Uterus (tissue), 2 donors: ENCODE measurements around the gene CA12.

Experiments used
- POLR2A ChIP-seq, 2 donors: fragments of 450-650 bp; IDR thresholded peaks; one replicate each; pipeline ENCODE4 v1.6.1; 2016; ENCODE audit warnings: antibody characterized with exemption in 2 of 2, mild to moderate bottlenecking in 1 of 2, moderate library complexity in 1 of 2
- TF ChIP-seq, protein P1 (sequence below), 4 experiments: fragments of 200-600 bp in 2 of 4; fragments of 450-650 bp in 2 of 4; sonication (generic) in 2 of 4; IDR thresholded peaks; one replicate each; pipeline ENCODE4 v1.5.1; 2016 to 2019; ENCODE audit warnings: antibody characterized with exemption in 4 of 4, mild to moderate bottlenecking in 2 of 4, moderate library complexity in 1 of 4

DNA sequence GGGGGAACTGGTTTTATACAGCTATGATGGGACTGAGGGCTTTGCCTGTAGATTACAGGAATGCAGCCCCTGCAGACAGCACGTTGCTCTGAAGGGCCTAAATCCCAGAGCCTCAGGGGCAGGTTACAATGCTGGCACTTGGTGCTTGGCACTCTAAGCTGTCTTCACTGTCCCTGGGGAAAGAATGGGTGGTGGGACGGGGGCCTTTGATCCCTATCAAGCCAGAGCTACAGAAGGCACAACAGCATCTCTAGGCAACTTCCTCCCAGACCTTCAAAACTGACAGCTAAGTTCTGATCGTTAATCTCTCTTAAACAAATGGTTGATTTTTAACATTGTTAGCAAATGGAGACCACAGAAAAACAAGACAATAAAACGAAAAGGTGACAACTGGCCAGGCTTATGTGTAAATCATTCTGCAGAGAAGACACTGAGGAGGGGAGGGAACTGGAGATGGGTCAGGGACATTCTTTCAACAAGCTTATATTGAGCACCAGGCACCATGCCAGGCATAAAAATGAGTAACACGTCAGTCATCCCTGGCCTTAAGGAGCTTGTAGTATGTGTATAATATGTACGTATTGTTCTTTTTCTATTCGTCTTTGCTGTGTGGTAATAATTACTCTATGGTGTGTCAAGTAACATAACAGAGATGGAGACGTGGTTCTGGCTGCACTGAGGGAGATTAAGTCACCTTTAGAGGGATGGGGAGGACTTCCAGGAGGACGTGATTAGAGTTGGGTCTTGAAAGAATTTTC is 49.1 kb downstream of the CA12 start:
- TF ChIP-seq, protein P1, sequence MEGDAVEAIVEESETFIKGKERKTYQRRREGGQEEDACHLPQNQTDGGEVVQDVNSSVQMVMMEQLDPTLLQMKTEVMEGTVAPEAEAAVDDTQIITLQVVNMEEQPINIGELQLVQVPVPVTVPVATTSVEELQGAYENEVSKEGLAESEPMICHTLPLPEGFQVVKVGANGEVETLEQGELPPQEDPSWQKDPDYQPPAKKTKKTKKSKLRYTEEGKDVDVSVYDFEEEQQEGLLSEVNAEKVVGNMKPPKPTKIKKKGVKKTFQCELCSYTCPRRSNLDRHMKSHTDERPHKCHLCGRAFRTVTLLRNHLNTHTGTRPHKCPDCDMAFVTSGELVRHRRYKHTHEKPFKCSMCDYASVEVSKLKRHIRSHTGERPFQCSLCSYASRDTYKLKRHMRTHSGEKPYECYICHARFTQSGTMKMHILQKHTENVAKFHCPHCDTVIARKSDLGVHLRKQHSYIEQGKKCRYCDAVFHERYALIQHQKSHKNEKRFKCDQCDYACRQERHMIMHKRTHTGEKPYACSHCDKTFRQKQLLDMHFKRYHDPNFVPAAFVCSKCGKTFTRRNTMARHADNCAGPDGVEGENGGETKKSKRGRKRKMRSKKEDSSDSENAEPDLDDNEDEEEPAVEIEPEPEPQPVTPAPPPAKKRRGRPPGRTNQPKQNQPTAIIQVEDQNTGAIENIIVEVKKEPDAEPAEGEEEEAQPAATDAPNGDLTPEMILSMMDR (IDR thresholded peaks at IDR 0.05), result no peak
- no peak for TF ChIP-seq POLR2A (IDR thresholded peaks at IDR 0.05)
